GM21360 (cell line): Measurements from ENCODE around the gene RGS1.

Experiments used
- ATAC-seq: cut with Tn5 transposase; IDR thresholded peaks from one replicate; pipeline ENCODE4 v1.9.1; 2021; ENCODE audit warnings: mild to moderate bottlenecking, moderate library complexity; ENCODE audit not compliant: unreplicated experiment

RGS1 gene

DNA sequence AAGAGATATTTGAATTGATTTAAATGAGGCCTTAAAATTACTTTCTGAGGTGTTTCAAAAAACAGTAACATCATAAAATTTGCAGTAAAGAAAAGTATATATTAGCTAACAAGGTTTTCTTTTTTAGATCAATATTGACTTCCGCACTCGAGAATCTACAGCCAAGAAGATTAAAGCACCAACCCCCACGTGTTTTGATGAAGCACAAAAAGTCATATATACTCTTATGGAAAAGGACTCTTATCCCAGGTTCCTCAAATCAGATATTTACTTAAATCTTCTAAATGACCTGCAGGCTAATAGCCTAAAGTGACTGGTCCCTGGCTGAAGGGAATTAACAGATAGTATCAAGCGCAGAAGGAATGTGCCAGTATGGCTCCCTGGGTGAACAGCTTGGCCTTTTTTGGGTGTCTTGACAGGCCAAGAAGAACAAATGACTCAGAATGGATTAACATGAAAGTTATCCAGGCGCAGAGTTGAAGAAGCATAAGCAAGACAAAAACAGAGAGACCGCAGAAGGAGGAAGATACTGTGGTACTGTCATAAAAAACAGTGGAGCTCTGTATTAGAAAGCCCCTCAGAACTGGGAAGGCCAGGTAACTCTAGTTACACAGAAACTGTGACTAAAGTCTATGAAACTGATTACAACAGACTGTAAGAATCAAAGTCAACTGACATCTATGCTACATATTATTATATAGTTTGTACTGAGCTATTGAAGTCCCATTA, 3.6 kb downstream of the RGS1 start:
- no peak for ATAC-seq

DNA sequence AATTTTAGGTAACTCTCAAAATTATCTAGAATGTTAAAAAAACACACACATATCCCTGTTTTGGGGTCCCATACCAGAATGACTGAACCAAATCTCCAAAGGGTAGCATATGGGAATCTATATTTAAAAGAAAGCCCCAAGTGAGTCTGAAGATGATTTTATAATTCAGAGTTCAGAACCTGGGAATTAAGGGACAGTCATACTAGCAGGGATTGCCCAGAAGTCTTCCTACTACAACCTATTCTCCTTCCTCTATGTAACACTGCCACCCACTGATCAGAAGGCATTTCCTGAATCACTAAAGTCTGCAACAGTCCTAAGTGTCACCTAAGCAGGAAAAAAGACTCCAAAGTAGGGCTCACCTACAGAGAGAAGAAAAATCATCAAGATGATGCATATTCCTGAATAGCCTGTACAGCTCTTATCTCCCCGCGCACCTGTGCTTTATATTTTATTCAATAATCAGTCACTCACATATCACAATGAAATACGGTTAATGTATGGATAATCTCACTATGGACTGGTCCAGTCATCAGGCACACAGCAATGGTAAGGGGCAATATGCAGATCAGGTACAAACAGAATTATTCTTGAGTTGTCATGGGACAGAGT, 4.9 kb downstream of the RGS1 start:
- ATAC-seq: no peak

DNA sequence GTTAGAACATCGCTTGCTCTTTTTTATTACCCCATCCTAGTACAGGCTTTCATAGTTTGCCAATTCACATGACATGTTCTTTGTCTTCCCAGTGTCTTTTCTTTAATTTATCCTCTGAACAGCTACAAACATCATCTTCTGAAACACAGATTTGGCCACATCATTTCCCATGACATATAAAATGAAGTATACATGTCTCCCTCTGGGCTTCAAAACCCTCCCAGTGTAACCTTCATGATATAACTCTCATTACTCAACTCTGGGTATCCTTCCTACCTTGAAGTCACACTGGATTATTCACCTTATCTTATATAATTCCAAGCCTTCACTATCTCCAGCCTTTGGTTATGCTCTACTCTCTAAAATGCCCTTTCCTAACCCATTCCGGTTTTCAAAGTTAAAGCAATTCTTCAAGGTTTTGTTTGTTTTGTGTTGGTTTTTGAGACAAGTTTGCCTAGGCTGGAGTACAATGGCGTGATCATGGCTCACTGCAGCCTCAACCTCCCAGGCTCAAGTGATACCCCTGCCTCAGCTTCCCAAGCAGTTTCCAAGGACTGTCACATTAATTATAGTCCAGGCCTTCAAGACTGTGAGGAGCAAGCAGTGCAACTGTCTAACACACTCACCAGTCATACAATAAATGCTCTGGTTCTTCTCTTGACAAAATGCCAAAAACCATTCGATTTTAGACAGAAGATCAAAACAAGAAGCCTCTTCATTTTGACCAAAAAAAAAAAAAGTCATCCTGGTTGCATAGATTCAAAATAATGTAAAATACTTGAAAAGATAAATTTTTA, 5.8 kb downstream of the RGS1 start:
- no peak for ATAC-seq

DNA sequence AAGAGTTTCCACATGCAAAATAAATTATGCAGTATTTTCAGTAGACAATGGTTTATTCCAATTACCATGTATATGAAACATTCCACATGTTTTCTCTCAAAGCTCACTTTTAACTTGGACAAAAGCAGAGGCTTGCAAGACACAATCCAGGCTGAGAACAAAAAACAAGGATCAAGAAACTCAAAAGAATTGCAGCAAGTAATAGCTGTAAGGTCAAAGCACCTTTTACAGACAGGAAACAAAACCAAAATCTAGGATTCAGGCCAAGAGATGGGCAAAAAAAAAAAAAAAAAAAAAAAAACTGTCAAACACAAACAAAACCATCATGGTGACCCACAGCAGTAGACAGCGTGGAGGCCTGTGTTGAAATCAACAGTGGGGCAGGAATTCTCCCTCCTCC, 9.3 kb downstream of the RGS1 start:
- no peak for ATAC-seq

DNA sequence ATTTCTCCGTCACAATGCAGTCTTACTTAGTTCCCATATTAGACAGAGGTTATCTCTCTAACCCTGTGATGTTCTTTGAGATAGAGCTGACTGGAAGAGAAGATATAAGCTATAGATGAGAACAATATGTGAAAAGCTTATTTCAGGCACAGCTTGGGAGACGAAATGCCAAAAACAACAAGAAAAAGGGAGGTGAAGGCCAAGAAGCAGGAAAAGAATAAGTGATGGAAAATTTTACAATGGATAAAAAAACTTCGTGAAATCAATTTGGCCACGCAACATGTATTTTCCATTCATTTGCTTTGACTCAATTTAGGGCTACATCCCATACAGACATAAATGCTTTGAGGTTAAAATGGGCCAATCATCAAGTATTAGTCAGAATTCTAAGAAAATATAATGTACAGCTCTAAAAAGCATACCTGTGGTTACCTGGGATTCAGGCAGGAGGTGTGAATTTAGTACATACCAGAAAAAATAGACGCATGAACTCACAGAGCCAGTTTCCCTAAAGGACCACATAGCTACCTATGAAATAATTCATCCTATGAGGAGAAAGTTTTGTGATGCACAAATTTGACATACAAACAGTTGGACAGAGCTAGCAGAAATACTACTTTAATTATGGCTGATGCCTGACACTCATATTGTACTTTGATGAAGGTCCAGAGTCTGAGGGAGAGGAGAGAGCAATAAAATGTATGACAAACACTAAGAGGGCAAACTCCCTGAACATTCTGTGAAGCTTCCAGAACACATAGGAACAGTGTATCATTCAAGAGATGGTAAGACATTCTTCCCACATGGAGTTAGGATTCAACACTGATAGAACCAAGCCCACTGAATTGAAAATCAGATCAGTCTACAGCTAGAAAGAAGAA, 12.1 kb downstream of the RGS1 start:
- ATAC-seq: no peak

DNA sequence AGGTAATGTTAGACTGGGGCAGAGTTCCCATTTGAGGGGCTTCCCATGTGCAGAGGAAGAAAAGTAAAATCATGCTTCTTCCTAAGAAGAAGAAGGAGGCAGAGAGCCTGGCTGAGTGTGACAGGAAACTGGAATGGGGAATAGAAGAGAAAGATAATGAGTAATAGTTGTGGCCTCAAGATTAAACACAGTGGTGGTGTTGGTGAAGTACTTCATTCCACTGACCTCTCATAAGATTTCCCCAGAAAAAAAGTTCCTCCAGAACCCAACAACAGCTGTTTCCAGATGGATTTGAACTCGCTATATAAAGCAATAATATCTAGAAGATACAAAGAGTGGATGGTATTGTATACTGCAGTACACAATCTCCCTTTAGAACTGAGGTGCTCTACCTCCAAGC, 13.0 kb downstream of the RGS1 start:
- ATAC-seq: no peak

DNA sequence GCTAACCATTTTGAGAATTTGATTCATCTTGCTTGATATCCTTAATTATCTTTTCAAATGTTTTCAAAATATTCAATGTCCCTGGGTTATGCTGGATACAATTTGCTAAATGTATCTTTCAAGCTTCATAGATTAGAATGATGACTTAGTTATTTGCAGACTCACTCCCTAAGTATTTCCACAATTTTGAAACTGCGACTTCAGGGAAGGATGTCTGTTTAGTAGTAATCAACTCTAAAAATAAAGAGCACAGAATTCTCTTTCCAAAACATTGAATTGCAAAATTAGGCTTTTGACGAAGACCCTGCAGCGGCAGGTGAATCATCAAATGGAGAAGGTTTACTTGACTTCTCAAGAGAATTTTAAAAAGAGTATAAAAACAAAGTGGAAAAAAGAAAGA, 14.2 kb downstream of the RGS1 start:
- ATAC-seq: no peak

DNA sequence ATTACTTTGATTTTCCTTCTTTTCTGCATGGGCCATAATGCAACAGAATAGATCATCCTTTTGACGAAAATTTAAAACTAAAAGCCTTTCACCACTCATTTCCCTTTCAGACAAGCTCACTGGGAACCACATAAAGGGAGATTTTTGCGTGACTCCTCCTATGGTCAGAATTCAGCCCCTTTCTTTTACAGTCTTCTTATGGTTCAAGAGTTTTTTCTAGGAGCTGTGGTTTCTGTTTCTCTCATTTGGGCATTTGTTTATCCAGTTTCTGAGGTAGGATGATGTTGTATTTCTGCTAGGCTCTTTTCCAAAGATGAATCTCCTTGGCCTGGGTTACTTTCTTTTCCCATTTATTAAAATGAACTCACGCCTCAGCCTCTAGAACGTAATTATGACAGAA, 16.9 kb downstream of the RGS1 start:
- no peak for ATAC-seq

DNA sequence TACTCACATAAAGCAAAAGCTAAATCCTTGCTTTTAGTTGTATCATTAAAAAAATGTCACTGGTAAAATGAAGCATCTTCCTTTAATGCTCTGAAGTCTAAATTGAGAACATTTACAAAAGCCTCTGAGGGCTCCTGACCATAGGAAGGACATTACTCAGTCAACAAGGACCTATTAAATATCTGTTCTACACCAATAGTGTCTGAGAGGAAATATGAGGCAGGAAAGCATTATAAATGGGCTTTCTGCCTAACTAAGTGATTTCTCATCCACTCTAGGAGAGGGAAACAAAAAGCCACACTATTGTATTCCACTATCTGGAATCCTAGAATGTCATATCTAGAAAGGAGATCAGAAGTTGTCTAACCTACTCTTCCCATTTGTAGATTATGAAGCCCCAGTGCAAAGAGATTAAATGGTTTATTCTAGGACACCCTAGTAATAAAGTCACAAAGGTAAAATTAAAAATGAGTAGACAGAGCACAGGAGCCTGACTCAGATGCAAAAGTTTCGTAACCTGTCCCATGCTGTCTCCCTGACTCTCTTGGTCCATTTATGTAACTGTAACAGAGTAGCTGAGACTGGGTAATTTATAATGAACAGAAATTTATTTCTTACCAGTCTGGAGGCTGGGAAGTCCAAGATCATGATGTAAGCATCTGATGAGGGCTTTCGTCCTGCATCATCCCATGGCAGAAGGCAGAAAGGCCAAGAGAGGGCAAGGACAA, 17.6 kb downstream of the RGS1 start:
- ATAC-seq: no peak

DNA sequence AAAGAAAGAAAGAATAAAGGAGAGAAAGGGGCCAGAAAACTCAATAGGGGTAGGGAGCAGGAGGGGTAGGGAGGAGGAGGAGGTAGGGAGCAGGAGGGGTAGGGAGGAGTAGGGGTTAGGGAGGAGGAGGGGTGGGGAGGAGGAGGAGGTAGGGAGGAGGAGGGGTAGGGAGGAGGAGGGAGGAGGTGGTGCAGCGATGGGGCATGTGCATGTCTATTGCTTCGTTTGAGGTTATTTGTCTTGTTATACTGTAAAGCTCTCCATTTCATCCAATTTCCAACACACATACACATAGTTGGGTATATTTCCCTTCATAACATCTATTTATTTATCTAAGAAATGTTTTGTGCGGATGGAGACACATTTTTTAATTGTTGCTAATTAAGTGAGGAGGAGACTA, 19.7 kb downstream of the RGS1 start:
- no peak for ATAC-seq

DNA sequence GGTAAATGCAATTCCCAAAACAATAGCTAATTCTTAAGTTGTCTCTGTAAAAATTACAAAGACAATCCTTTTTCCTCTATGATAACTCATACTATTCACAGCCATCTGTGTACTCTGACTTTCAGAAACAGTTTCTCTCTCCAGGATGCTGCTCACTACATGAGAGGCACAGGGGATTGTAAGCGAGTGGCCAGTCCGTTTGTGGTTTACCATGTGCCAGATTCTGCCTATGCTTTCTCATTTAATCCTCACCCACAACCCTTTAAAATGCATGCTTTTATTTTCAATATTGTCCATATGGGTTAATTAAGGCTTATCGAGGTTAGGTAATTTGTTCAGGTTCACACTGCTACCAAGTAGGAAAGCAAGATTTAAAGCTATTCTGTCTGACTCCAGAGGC, 23.0 kb downstream of the RGS1 start:
- ATAC-seq: no peak

DNA sequence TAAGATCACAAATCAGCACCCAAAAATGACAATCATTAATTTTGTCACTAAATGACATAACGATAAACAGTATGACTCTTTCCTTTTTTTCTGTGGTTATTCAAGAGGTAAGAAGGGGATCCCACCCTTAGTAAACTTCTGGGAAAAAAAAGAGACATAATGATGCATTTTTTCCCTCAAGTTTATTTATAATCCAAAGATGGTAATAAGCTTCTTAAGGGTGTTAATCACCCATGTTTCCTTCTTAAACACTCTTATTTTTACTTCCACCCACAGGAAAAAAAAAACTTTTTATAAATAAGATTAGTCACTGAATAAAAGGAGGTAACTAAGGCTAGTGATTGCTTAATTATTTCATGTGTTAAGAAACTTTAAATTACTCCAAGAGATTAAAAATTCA, 24.7 kb downstream of the RGS1 start:
- no peak for ATAC-seq

DNA sequence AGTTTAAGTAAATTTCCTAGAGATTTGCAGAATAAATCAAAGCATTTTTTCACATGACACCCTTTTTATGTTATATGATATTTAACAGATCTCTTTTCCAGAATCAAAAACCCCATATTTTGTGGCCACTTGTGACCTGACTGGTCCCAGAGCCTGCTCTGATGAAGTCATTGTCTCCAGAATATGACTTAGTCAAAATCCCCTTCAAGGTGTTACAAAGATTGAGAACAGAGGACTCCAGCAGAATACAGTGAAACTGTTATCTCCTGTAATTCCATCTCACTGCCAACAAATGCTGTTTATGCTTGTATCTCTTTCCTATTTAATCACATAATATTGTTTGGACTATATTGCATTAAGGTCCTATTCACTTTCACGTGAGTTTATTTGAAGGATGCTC, 25.6 kb downstream of the RGS1 start:
- peak; percentile 68 for ATAC-seq

DNA sequence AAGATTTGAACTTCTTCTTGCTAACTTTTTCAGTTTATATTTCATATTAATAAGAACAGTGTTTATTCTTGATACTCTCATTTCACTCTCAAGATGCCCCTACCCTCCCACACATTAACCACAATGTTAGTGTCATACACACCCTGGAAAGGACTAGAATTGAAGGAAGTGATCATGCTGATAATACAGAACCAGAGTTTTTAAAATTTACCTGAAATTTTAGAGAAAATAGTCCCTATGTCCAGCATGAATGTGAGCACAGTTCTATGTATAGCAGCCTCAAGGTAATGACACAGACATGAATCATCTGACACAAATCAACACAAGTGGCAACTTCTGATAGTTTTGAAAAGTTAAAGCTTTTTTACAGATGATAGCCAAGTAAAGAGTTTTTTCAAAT, 26.0 kb downstream of the RGS1 start:
- peak; percentile 38 for ATAC-seq

DNA sequence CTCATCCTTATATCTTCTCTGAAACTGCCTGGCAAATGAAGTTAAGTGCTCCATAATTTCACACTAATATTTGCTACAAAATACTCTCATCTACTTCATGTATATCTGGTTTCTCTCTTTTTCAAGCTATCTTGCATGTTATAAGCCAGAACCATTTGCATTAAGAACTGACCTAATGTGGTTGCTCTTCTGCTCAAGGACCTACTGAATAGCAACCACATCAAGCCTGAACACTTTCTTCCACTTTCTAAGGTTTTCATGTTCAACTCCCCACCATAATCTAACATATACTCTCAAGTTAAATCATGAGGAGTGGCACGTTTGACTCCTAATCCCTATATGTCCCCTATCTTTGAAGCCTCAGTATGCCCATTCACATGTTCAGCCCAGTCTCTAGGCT, 27.2 kb downstream of the RGS1 start:
- ATAC-seq: no peak

DNA sequence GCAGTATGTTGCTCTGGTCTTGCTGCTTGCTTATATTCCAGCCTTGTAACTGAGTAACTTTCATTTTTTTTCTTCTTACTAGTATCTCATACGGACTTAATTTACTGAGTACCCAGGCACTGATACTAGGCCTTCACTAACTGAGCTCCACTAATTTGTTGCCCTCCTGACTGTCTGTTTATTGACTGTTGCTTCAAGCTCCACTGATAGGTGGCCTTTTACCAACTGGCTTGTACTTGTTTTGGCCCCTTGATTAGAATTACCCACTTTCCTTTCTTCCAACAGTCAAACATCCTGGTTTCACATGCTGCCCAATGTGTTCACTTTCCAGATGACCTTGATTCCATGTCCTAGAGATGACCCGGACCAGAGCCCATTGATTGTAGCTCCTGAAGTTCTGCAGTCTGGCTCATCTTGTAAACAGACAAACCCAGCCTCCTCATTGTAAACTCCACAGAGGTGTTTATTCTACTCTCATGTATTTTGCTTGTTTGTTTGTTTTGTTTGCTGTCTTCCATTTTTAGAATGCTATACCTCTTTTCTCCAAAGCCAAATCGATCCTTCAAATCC, 27.7 kb downstream of the RGS1 start:
- ATAC-seq: no peak

DNA sequence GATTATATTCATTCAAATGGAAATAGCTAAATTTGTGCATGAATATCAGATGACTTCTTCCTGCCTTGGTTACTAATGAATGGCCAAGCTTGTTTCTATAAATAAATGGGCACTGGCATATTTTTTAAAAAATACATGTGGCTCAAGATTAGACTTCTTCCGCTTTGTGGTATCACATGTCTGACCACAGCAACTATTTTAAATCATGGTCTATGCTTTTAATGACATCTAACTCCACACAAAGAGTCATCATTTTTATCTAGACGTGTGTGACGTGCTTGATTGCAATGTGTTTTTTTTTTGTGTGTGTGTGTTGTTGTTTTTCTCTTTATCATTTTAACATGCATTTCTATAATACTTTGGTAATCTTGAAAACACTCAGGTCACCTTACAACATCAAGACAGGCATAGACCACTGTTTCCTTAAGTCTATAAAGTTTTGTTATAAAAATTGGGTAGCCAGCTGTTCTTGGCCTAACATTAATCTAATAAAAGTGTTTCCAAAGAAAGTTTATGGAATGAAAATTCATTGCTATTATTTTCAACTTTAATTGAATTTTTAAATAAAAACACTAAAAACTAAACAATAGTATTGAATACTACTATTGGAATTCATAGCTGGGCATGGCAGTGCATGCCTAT, 29.5 kb downstream of the RGS1 start:
- ATAC-seq: peak; percentile 14

DNA sequence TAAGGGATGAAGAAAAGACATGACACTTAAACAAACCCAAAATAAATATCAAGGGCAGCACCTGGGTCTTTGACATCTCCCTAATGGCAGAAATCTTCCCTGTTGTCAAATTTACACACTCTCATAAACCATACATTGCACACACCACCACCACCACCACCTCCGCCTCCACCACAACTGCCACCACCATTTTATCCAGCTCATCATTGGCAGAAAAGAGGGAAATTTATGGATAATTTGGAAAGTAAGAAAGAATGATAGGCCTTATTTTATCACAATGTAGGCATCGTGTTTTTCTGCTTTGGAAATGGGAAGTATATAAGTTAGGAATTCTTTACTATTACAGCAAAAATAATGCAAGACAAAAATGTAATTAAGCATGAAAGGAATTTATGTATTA, 33.1 kb downstream of the RGS1 start:
- no peak for ATAC-seq
